Measurements from ENCODE around the gene RUBCNL.
A peak's percentile ranks its signal among the peaks of the same experiment; 100 is the strongest.
"Not testable (repeated sequence)": the region's sequence is repeated elsewhere in the genome, so short reads cannot be mapped to it uniquely, and the experiment has no call there.

Gene RUBCNL

GRCh38 chr13:46387064-46387851 lies at the start of gene RUBCNL:
Gene RUBCNL (minus strand): TSS chr13:46387252. CDS start chr13:46372475, 14,777 bp downstream.
- no peak for TF ChIP-seq CTCF (IDR thresholded peaks at IDR 0.05; ENCODE audit: low read depth, low read length, missing control alignments)
- no peak for DNase-seq (ENCODE audit: extremely low read depth, low read depth)

GRCh38 chr13:46429558-46429957 lies 42.5 kb upstream of the RUBCNL start:
- not testable (repeated sequence) for DNase-seq (ENCODE audit: extremely low read depth, low read depth); H3K4me3 ChIP-seq (replicated peaks; ENCODE audit: low read depth, low read length)

More at GRCh38 chr13:46387064-46387851, at the start of gene RUBCNL:
- H3K4me3 ChIP-seq (replicated peaks; ENCODE audit: low read depth, low read length): peak within 1 kb of the TSS; percentile 19

- TF ChIP-seq CTCF (IDR thresholded peaks at IDR 0.05; ENCODE audit: low read depth, low read length, missing control alignments): no peak
- no peak overlapping the region for H3K4me3 ChIP-seq (replicated peaks; ENCODE audit: low read depth, low read length)
- DNase-seq (ENCODE audit: extremely low read depth, low read depth): no peak
Observed at GRCh38 chr13:46405457-46405856, 18.4 kb upstream of the RUBCNL start.

- no peak overlapping the region for H3K4me3 ChIP-seq (replicated peaks; ENCODE audit: low read depth, low read length)
- DNase-seq (ENCODE audit: extremely low read depth, low read depth): no peak
- TF ChIP-seq CTCF (IDR thresholded peaks at IDR 0.05; ENCODE audit: low read depth, low read length, missing control alignments): no peak
Observed at GRCh38 chr13:46404733-46405100, 17.7 kb upstream of the RUBCNL start.

GRCh38 chr13:46403851-46404732 lies 17.0 kb upstream of the RUBCNL start:
- DNase-seq (ENCODE audit: extremely low read depth, low read depth): no peak
- H3K4me3 ChIP-seq (replicated peaks; ENCODE audit: low read depth, low read length): no peak overlapping the region
- TF ChIP-seq CTCF (IDR thresholded peaks at IDR 0.05; ENCODE audit: low read depth, low read length, missing control alignments): no peak

GRCh38 chr13:46402178-46402577 lies 15.1 kb upstream of the RUBCNL start:
- no peak for DNase-seq (ENCODE audit: extremely low read depth, low read depth)
- H3K4me3 ChIP-seq (replicated peaks; ENCODE audit: low read depth, low read length): no peak overlapping the region
- no peak for TF ChIP-seq CTCF (IDR thresholded peaks at IDR 0.05; ENCODE audit: low read depth, low read length, missing control alignments)

GRCh38 chr13:46401432-46401831 lies 14.4 kb upstream of the RUBCNL start:
- TF ChIP-seq CTCF (IDR thresholded peaks at IDR 0.05; ENCODE audit: low read depth, low read length, missing control alignments): no peak
- no peak for DNase-seq (ENCODE audit: extremely low read depth, low read depth)
- no peak overlapping the region for H3K4me3 ChIP-seq (replicated peaks; ENCODE audit: low read depth, low read length)
